ENCODE measurements around the gene DDAH2.

The DDAH2 gene

GRCh38 chr6:31733734-31734133 is 4.6 kb upstream of the DDAH2 start:
- DNase-seq, result no peak
- no peaks in the 10 kb centered on the region for H3K9me3 ChIP-seq (ENCODE audit: control insufficient read depth, low read length)
- H3K27me3 ChIP-seq (replicated peaks; ENCODE audit: control insufficient read depth, insufficient read depth, low read length, poor library complexity, severe bottlenecking), result no peaks in the 10 kb centered on the region
- peaks cover 50% of the 10 kb centered on the region for H3K4me1 ChIP-seq (ENCODE audit: control insufficient read depth, insufficient read depth, low read length, poor library complexity, severe bottlenecking)
- peaks cover 21% of the 10 kb centered on the region for H3K36me3 ChIP-seq (ENCODE audit: control insufficient read depth, insufficient read depth, low read length)
- H3K27ac ChIP-seq (ENCODE audit: insufficient read depth, low read length, poor library complexity, severe bottlenecking), result peak overlapping the region; percentile 85
- H3K4me3 ChIP-seq (ENCODE audit: insufficient read depth, low read depth, low read length, poor library complexity, severe bottlenecking), result no peak overlapping the region

- Histone ChIP-seq H3K4me3 (ENCODE audit: insufficient read depth, low read depth, low read length, poor library complexity, severe bottlenecking) (no peak overlapping the region), H3K4me1 (ENCODE audit: control insufficient read depth, insufficient read depth, low read length, poor library complexity, severe bottlenecking) (peaks cover 37% of the 10 kb centered on the region), H3K27me3 (replicated peaks; ENCODE audit: control insufficient read depth, insufficient read depth, low read length, poor library complexity, severe bottlenecking) (no peaks in the 10 kb centered on the region)
Measured at GRCh38 chr6:31732029-31732428, 2.9 kb upstream of the DDAH2 start.

GRCh38 chr6:31730631-31731086 is 1.6 kb upstream of the DDAH2 start:
- Histone ChIP-seq H3K9me3 (ENCODE audit: control insufficient read depth, low read length) (no peaks in the 10 kb centered on the region), H3K4me1 (ENCODE audit: control insufficient read depth, insufficient read depth, low read length, poor library complexity, severe bottlenecking) (peaks cover 31% of the 10 kb centered on the region), H3K27me3 (replicated peaks; ENCODE audit: control insufficient read depth, insufficient read depth, low read length, poor library complexity, severe bottlenecking) (no peaks in the 10 kb centered on the region), H3K4me3 (ENCODE audit: insufficient read depth, low read depth, low read length, poor library complexity, severe bottlenecking) (no peak overlapping the region), H3K36me3 (ENCODE audit: control insufficient read depth, insufficient read depth, low read length) (peaks cover 21% of the 10 kb centered on the region), H3K27ac (ENCODE audit: insufficient read depth, low read length, poor library complexity, severe bottlenecking) (peak overlapping the region; percentile 67)
- DNase-seq, result no peak

More at GRCh38 chr6:31732029-31732428, 2.9 kb upstream of the DDAH2 start:
- DNase-seq, result no peak
- H3K36me3 ChIP-seq (ENCODE audit: control insufficient read depth, insufficient read depth, low read length), result peaks cover 21% of the 10 kb centered on the region
- no peak overlapping the region for H3K27ac ChIP-seq (ENCODE audit: insufficient read depth, low read length, poor library complexity, severe bottlenecking)
- H3K9me3 ChIP-seq (ENCODE audit: control insufficient read depth, low read length), result no peaks in the 10 kb centered on the region

GRCh38 chr6:31729979-31730630 is 1.0 kb upstream of the DDAH2 start:
- H3K9me3 ChIP-seq (ENCODE audit: control insufficient read depth, low read length), result no peaks in the 10 kb centered on the region
- peaks cover 21% of the 10 kb centered on the region for H3K36me3 ChIP-seq (ENCODE audit: control insufficient read depth, insufficient read depth, low read length)
- peak overlapping the region; percentile 72 for H3K4me3 ChIP-seq (ENCODE audit: insufficient read depth, low read depth, low read length, poor library complexity, severe bottlenecking)
- peak overlapping the region; percentile 67 for H3K27ac ChIP-seq (ENCODE audit: insufficient read depth, low read length, poor library complexity, severe bottlenecking)
- H3K27me3 ChIP-seq (replicated peaks; ENCODE audit: control insufficient read depth, insufficient read depth, low read length, poor library complexity, severe bottlenecking), result no peaks in the 10 kb centered on the region
- DNase-seq, result peak; percentile 56 to 60 (median 57)
- peaks cover 31% of the 10 kb centered on the region for H3K4me1 ChIP-seq (ENCODE audit: control insufficient read depth, insufficient read depth, low read length, poor library complexity, severe bottlenecking)

GRCh38 chr6:31729515-31729978 is 448 bp upstream of the DDAH2 start:
- Histone ChIP-seq H3K4me1 (ENCODE audit: control insufficient read depth, insufficient read depth, low read length, poor library complexity, severe bottlenecking) (peaks cover 26% of the 10 kb centered on the region), H3K27ac (ENCODE audit: insufficient read depth, low read length, poor library complexity, severe bottlenecking) (peak overlapping the region; percentile 67)

GRCh38 chr6:31727717-31728671 is 1.1 kb downstream of the DDAH2 start:
- Histone ChIP-seq H3K9me3 (ENCODE audit: control insufficient read depth, low read length) (no peaks in the 10 kb centered on the region), H3K36me3 (ENCODE audit: control insufficient read depth, insufficient read depth, low read length) (peaks cover 12% of the 10 kb centered on the region), H3K4me3 (ENCODE audit: insufficient read depth, low read depth, low read length, poor library complexity, severe bottlenecking) (no peak overlapping the region), H3K4me1 (ENCODE audit: control insufficient read depth, insufficient read depth, low read length, poor library complexity, severe bottlenecking) (peaks cover 16% of the 10 kb centered on the region), H3K27ac (ENCODE audit: insufficient read depth, low read length, poor library complexity, severe bottlenecking) (no peak overlapping the region), H3K27me3 (replicated peaks; ENCODE audit: control insufficient read depth, insufficient read depth, low read length, poor library complexity, severe bottlenecking) (no peaks in the 10 kb centered on the region)
- no peak for DNase-seq

More at GRCh38 chr6:31729515-31729978, 448 bp upstream of the DDAH2 start:
- no peaks in the 10 kb centered on the region for H3K27me3 ChIP-seq (replicated peaks; ENCODE audit: control insufficient read depth, insufficient read depth, low read length, poor library complexity, severe bottlenecking)
- no peaks in the 10 kb centered on the region for H3K9me3 ChIP-seq (ENCODE audit: control insufficient read depth, low read length)
- DNase-seq, result peak; percentile 58 to 76 (median 66)
- peaks cover 21% of the 10 kb centered on the region for H3K36me3 ChIP-seq (ENCODE audit: control insufficient read depth, insufficient read depth, low read length)
- H3K4me3 ChIP-seq (ENCODE audit: insufficient read depth, low read depth, low read length, poor library complexity, severe bottlenecking), result peak overlapping the region; percentile 72

GRCh38 chr6:31727034-31727716 is 1.9 kb downstream of the DDAH2 start:
- H3K9me3 ChIP-seq (ENCODE audit: control insufficient read depth, low read length), result no peaks in the 10 kb centered on the region
- H3K27ac ChIP-seq (ENCODE audit: insufficient read depth, low read length, poor library complexity, severe bottlenecking), result no peak overlapping the region
- H3K4me3 ChIP-seq (ENCODE audit: insufficient read depth, low read depth, low read length, poor library complexity, severe bottlenecking), result no peak overlapping the region
- no peaks in the 10 kb centered on the region for H3K27me3 ChIP-seq (replicated peaks; ENCODE audit: control insufficient read depth, insufficient read depth, low read length, poor library complexity, severe bottlenecking)
- DNase-seq, result no peak
- H3K4me1 ChIP-seq (ENCODE audit: control insufficient read depth, insufficient read depth, low read length, poor library complexity, severe bottlenecking), result peaks cover 16% of the 10 kb centered on the region
- H3K36me3 ChIP-seq (ENCODE audit: control insufficient read depth, insufficient read depth, low read length), result peaks cover 8% of the 10 kb centered on the region

GRCh38 chr6:31725502-31726350 is 3.4 kb downstream of the DDAH2 start:
- DNase-seq, result no peak
- Histone ChIP-seq H3K27me3 (replicated peaks; ENCODE audit: control insufficient read depth, insufficient read depth, low read length, poor library complexity, severe bottlenecking) (no peaks in the 10 kb centered on the region), H3K4me3 (ENCODE audit: insufficient read depth, low read depth, low read length, poor library complexity, severe bottlenecking) (no peak overlapping the region), H3K9me3 (ENCODE audit: control insufficient read depth, low read length) (no peaks in the 10 kb centered on the region), H3K27ac (ENCODE audit: insufficient read depth, low read length, poor library complexity, severe bottlenecking) (no peak overlapping the region), H3K4me1 (ENCODE audit: control insufficient read depth, insufficient read depth, low read length, poor library complexity, severe bottlenecking) (peaks cover 16% of the 10 kb centered on the region), H3K36me3 (ENCODE audit: control insufficient read depth, insufficient read depth, low read length) (no peaks in the 10 kb centered on the region)
